Ecto neural progenitor cell (in vitro differentiated cells): ENCODE measurements around the gene PGBD5.
A peak's percentile ranks its signal among the peaks of the same experiment; 100 is the strongest.

ENCODE experiments used
- DNase-seq: peaks from one replicate; pipeline ENCODE4 v3.0.0-alpha.2; 2018; ENCODE audit warnings: low spot score

Gene PGBD5

GRCh38 chr1:230322421-230322756 lies 103.7 kb downstream of the PGBD5 start:
- DNase-seq = no peak

GRCh38 chr1:230321741-230322420 lies 104.3 kb downstream of the PGBD5 start:
- no peak for DNase-seq

GRCh38 chr1:230321341-230321740 lies 104.8 kb downstream of the PGBD5 start:
- DNase-seq = no peak

- DNase-seq = no peak
Observed at GRCh38 chr1:230320804-230321203, 105.3 kb downstream of the PGBD5 start.

- no peak for DNase-seq
Observed at GRCh38 chr1:230319014-230319747, 107.0 kb downstream of the PGBD5 start.

- DNase-seq = no peak
Observed at GRCh38 chr1:230317823-230318819, 108.0 kb downstream of the PGBD5 start.

GRCh38 chr1:230316864-230317745 lies 109.0 kb downstream of the PGBD5 start:
- no peak for DNase-seq

GRCh38 chr1:230315099-230315498 lies 111.0 kb downstream of the PGBD5 start:
- no peak for DNase-seq

GRCh38 chr1:230314142-230314470 lies 112.0 kb downstream of the PGBD5 start:
- no peak for DNase-seq

GRCh38 chr1:230313453-230314141 lies 112.5 kb downstream of the PGBD5 start:
- no peak for DNase-seq

GRCh38 chr1:230312676-230313075 lies 113.5 kb downstream of the PGBD5 start:
- DNase-seq = no peak

- DNase-seq = peak; percentile 80
Observed at GRCh38 chr1:230310381-230311163, 115.6 kb downstream of the PGBD5 start.

- no peak for DNase-seq
Observed at GRCh38 chr1:230309646-230310177, 116.4 kb downstream of the PGBD5 start.

- DNase-seq = no peak
Observed at GRCh38 chr1:230308821-230309220, 117.3 kb downstream of the PGBD5 start.

GRCh38 chr1:230308039-230308438 lies 118.1 kb downstream of the PGBD5 start:
- DNase-seq = no peak

- DNase-seq = no peak
Observed at GRCh38 chr1:230307213-230307612, 118.9 kb downstream of the PGBD5 start.

- DNase-seq = no peak
Observed at GRCh38 chr1:230306169-230306568, 120.0 kb downstream of the PGBD5 start.

GRCh38 chr1:230303822-230304221 lies 122.3 kb downstream of the PGBD5 start:
- DNase-seq = no peak

- DNase-seq = no peak
Observed at GRCh38 chr1:230303069-230303468, 123.1 kb downstream of the PGBD5 start.

- DNase-seq = no peak
Observed at GRCh38 chr1:230301822-230302221, 124.3 kb downstream of the PGBD5 start.
